Caco-2 (cell line): ENCODE data around the gene ENAH. TPM values are rescaled to one million over a fixed set of nuclear protein-coding genes. Genes with fewer than 3 reads are reported as not detected.

Source experiments
- BruUV-seq: library from RNA; stranded (reverse); fragments of 400-500 nt; replicated peaks from 2 replicates; lab custom pipeline; 2021; lab: Mats Ljungman, UMichigan
- CTCF ChIA-PET: fragments of 300-600 bp; sonication (Branson Sonifier 250); formaldehyde crosslinking; loops from one replicate; lab custom pipeline; 2022; ENCODE audit warnings: antibody characterized with exemption; lab: Charles Lee
- POLR2A ChIA-PET: fragments of 300-600 bp; sonication (Branson Sonifier 250); formaldehyde crosslinking; loops from one replicate; lab custom pipeline; 2022; ENCODE audit warnings: antibody characterized with exemption; lab: Charles Lee
- DNase-seq, 2 experiments: peaks; one replicate each; pipeline versions ENCODE4 v3.0.0 to v3.0.0-alpha.2; 2020 to 2022
- H3K27me3 ChIP-seq: replicated peaks from 2 replicates; pipeline ENCODE4 v1.6.0; 2011; ENCODE audit warnings: low read length; ENCODE audit not compliant: control insufficient read depth, insufficient read depth
- H3K36me3 ChIP-seq: 2 replicates; pipeline ENCODE4 v1.5.1; 2011; ENCODE audit warnings: low read length; ENCODE audit not compliant: control insufficient read depth, insufficient read depth
- H3K4me1 ChIP-seq: fragments of 250-450 bp; sonication (Bioruptor Pico); 2 replicates; pipeline ENCODE4 v1.5.1; 2020; ENCODE audit warnings: mild to moderate bottlenecking
- H3K4me3 ChIP-seq: 2 replicates; pipeline ENCODE4 v1.5.1; 2011; ENCODE audit warnings: low read depth, mild to moderate bottlenecking, control low read depth, low read length
- H3K9me3 ChIP-seq: fragments of 250-450 bp; sonication (Bioruptor Pico); 2 replicates; pipeline ENCODE4 v1.5.1; 2020; ENCODE audit warnings: mild to moderate bottlenecking, moderate library complexity
- H3K27ac Mint-ChIP-seq: one replicate; pipeline ENCODE4 v1.8.0; 2022; ENCODE audit warnings: mixed read lengths; ENCODE audit not compliant: unreplicated experiment
- H3K27me3 Mint-ChIP-seq: one replicate; pipeline ENCODE4 v1.8.0; 2022; ENCODE audit warnings: mixed read lengths; ENCODE audit not compliant: insufficient read depth, unreplicated experiment
- H3K36me3 Mint-ChIP-seq: one replicate; pipeline ENCODE4 v1.8.0; 2022; ENCODE audit warnings: mild to moderate bottlenecking, mixed read lengths; ENCODE audit not compliant: insufficient read depth, unreplicated experiment
- H3K4me1 Mint-ChIP-seq: one replicate; pipeline ENCODE4 v1.8.0; 2022; ENCODE audit warnings: low read depth, mixed read lengths; ENCODE audit not compliant: unreplicated experiment
- H3K4me3 Mint-ChIP-seq: one replicate; pipeline ENCODE4 v1.8.0; 2022; ENCODE audit warnings: mild to moderate bottlenecking, moderate library complexity, mixed read lengths; ENCODE audit not compliant: unreplicated experiment
- H3K9me3 Mint-ChIP-seq: one replicate; pipeline ENCODE4 v1.8.0; 2022; ENCODE audit warnings: mixed read lengths; ENCODE audit not compliant: unreplicated experiment
- CTCF ChIP-seq, 2 experiments: fragments of 200-600 bp in 1 of 2; IDR thresholded peaks; 1 replicate in 1 of 2; 2 replicates in 1 of 2; pipeline versions ENCODE4 v1.5.1 to v1.8.0; 2011 to 2022; ENCODE audit warnings: antibody characterized with exemption in 1 of 2, control low read depth in 1 of 2, inconsistent platforms in 1 of 2, low read depth in 1 of 2, low read length in 1 of 2, mild to moderate bottlenecking in 1 of 2, moderate library complexity in 1 of 2; ENCODE audit not compliant: insufficient read depth in 1 of 2, severe bottlenecking in 1 of 2, unreplicated experiment in 1 of 2
- intact Hi-C: fragments of 100-400 bp; cut with micrococcal nuclease; formaldehyde crosslinking; loops from one replicate; pipeline ENCODE4 v1.10.0; 2022; ENCODE audit not compliant: unreplicated experiment
- total RNA-seq: library from RNA; stranded (reverse); gene quantifications from 2 replicates; pipeline ENCODE4 v1.2.3, GENCODE V29; 2022

The ENAH gene
- total RNA-seq, 1 experiment from 2014 or later, result 78.0 TPM

GRCh38 chr1:225440380-225441221, 212.3 kb downstream of the ENAH start:
- DNase-seq, result peak in 1 of 2 experiments; percentile 42
- Histone ChIP-seq H3K27me3 (no peaks in the 10 kb centered on the region; the same call in 1 of the 2 replicates), H3K4me3 (no peak overlapping the region), H3K36me3 (no peaks in the 10 kb centered on the region), H3K9me3 (no peaks in the 10 kb centered on the region), H3K4me1 (peaks cover 31% of the 10 kb centered on the region)
- Mint-ChIP-seq H3K36me3 (no peaks in the 10 kb centered on the region), H3K4me1 (peaks cover 21% of the 10 kb centered on the region), H3K9me3 (no peaks in the 10 kb centered on the region), H3K27me3 (no peaks in the 10 kb centered on the region), H3K27ac (peak overlapping the region; percentile 77), H3K4me3 (no peak overlapping the region)
- intact Hi-C loops, result loop anchor here (1.0 kb wide), 1 partner anchor 12 kb away; the partner anchor contains the start of gene LBR
- TSS peak; percentile 90 for BruUV-seq
- ChIA-PET POLR2A (interaction anchor here (0.6 kb wide), 2 partner anchors 8 to 88 kb away, joined by 3 read pairs; no protein-coding TSS in a partner anchor), CTCF (interaction anchor here (0.6 to 2.8 kb wide), 8 partner anchors 11 to 483 kb away, joined by 3 to 14 read pairs (median 4); partner anchors contain the start of genes LBR and PYCR2)
- TF ChIP-seq CTCF (IDR thresholded peaks at IDR 0.05; ENCODE audit: insufficient read depth in 1 of 2, low read depth in 1 of 2, low read length in 1 of 2, severe bottlenecking in 1 of 2, unreplicated experiment in 1 of 2), result no peak

- no TSS peak for BruUV-seq
- Mint-ChIP-seq H3K4me3 (no peak overlapping the region), H3K9me3 (no peaks in the 10 kb centered on the region), H3K27ac (no peak overlapping the region), H3K27me3 (no peaks in the 10 kb centered on the region), H3K36me3 (no peaks in the 10 kb centered on the region), H3K4me1 (peaks cover 19% of the 10 kb centered on the region)
- intact Hi-C loops, result no loop called here
- H3K9me3 ChIP-seq, result no peaks in the 10 kb centered on the region
- no peak overlapping the region for H3K4me3 ChIP-seq
- peaks cover 31% of the 10 kb centered on the region for H3K4me1 ChIP-seq
- TF ChIP-seq CTCF (IDR thresholded peaks at IDR 0.05; ENCODE audit: insufficient read depth in 1 of 2, low read depth in 1 of 2, low read length in 1 of 2, severe bottlenecking in 1 of 2, unreplicated experiment in 1 of 2), result peak; percentile 17 to 36
- ChIA-PET CTCF (interaction anchor here (0.9 kb wide), 1 partner anchor 19 kb away, joined by 4 read pairs; no protein-coding TSS in a partner anchor), POLR2A (no interaction called here)
- no peaks in the 10 kb centered on the region; the same call in 1 of the 2 replicates for H3K27me3 ChIP-seq
- no peak for DNase-seq
- H3K36me3 ChIP-seq, result no peaks in the 10 kb centered on the region
These were observed 215.0 kb downstream of the ENAH start for GRCh38 chr1:225437710-225438437.

Other genes with a start within 250 kb of the ENAH start
- 127 and 149 TPM in 2 replicates for gene LBR, start 225.1 kb downstream of the ENAH start, total RNA-seq
- gene SRP9, start 124.7 kb upstream of the ENAH start, total RNA-seq, result 261 and 276 TPM in 2 replicates
- 73.7 and 88.5 TPM in 2 replicates for gene EPHX1, start 157.0 kb upstream of the ENAH start, total RNA-seq
- gene TMEM63A, start 229.3 kb upstream of the ENAH start, total RNA-seq, result 93.9 and 116 TPM in 2 replicates
- gene LEFTY1, start 236.0 kb upstream of the ENAH start, total RNA-seq, result not detected in 2 replicates